GM15510 (cell line): ENCODE data around the gene ACD.

Experiments used
- POLR2A ChIP-seq: IDR thresholded peaks from 3 replicates; pipeline ENCODE4 v1.6.1; 2011; ENCODE audit warnings: borderline replicate concordance; ENCODE audit not compliant: insufficient read length; ENCODE audit errors: extremely low read depth

ACD gene

GRCh38 chr16:67649494-67649931, 10.5 kb downstream of the ACD start:
- TF ChIP-seq POLR2A: no peak

- no peak for TF ChIP-seq POLR2A
Measured at GRCh38 chr16:67648764-67649407, 11.2 kb downstream of the ACD start.

GRCh38 chr16:67648088-67648763, 11.8 kb downstream of the ACD start:
- TF ChIP-seq POLR2A: no peak

GRCh38 chr16:67647681-67648080, 12.4 kb downstream of the ACD start:
- TF ChIP-seq POLR2A: no peak

GRCh38 chr16:67647111-67647651, 12.9 kb downstream of the ACD start:
- TF ChIP-seq POLR2A: no peak

GRCh38 chr16:67645397-67646121, 14.5 kb downstream of the ACD start:
- no peak for TF ChIP-seq POLR2A

- no peak for TF ChIP-seq POLR2A
Measured at GRCh38 chr16:67644038-67644437, 16.0 kb downstream of the ACD start.

GRCh38 chr16:67641779-67642708, 18.0 kb downstream of the ACD start:
- TF ChIP-seq POLR2A: no peak

- no peak for TF ChIP-seq POLR2A
Measured at GRCh38 chr16:67637625-67638024, 22.4 kb downstream of the ACD start.

- no peak for TF ChIP-seq POLR2A
Measured at GRCh38 chr16:67636713-67637112, 23.3 kb downstream of the ACD start.

- TF ChIP-seq POLR2A: no peak
Measured at GRCh38 chr16:67632415-67633172, 27.5 kb downstream of the ACD start.

GRCh38 chr16:67628216-67628615, 31.8 kb downstream of the ACD start:
- no peak for TF ChIP-seq POLR2A

- no peak for TF ChIP-seq POLR2A
Measured at GRCh38 chr16:67613808-67614207, 46.3 kb downstream of the ACD start.

GRCh38 chr16:67608364-67608763, 51.7 kb downstream of the ACD start:
- no peak for TF ChIP-seq POLR2A
